Kidney epithelial cell (primary cell): ENCODE data around the gene FAM124A. TPM values are rescaled to one million over a fixed set of nuclear protein-coding genes. Genes with fewer than 3 reads are reported as not detected.

Experiments used
- DNase-seq: peaks from one replicate; pipeline ENCODE4 v3.0.0-alpha.2; 2010; ENCODE audit warnings: low read depth
- H3K27me3 ChIP-seq: 2 replicates; pipeline ENCODE4 v1.6.0; 2011; ENCODE audit warnings: low read length; ENCODE audit not compliant: control insufficient read depth, insufficient read depth
- H3K36me3 ChIP-seq: 2 replicates; pipeline ENCODE4 v1.5.1; 2011; ENCODE audit warnings: low read length; ENCODE audit not compliant: control insufficient read depth, insufficient read depth
- H3K4me3 ChIP-seq: 2 replicates; pipeline ENCODE4 v1.5.1; 2011; ENCODE audit warnings: low read depth, mild to moderate bottlenecking, control low read depth, low read length
- CTCF ChIP-seq: IDR thresholded peaks from 2 replicates; pipeline ENCODE4 v1.5.1; 2011; ENCODE audit warnings: mild to moderate bottlenecking, moderate library complexity, low read length, control low read depth, inconsistent platforms; ENCODE audit not compliant: insufficient read depth, poor library complexity, severe bottlenecking
- total RNA-seq: library from RNA; depleted of rRNA; stranded (reverse); fragments of >200 nt; gene quantifications from 2 replicates; pipeline ENCODE4 v1.2.3, GENCODE V29; 2015

The FAM124A gene
- total RNA-seq, 1 donor from 2014 or later: 1.2 TPM

- DNase-seq: no peak
- Histone ChIP-seq H3K4me3 (no peak overlapping the region), H3K36me3 (no peaks in the 10 kb centered on the region), H3K27me3 (peaks cover 26% of the 10 kb centered on the region)
- no peak for TF ChIP-seq CTCF
These were observed 1.1 kb upstream of the FAM124A start for GRCh38 chr13:51221108-51221507.

- no peak for TF ChIP-seq CTCF
- H3K36me3 ChIP-seq: no peaks in the 10 kb centered on the region
- peaks cover 23% of the 10 kb centered on the region for H3K27me3 ChIP-seq
- no peak for DNase-seq
- H3K4me3 ChIP-seq: peak overlapping the region; percentile 62
These were observed 543 bp upstream of the FAM124A start for GRCh38 chr13:51221674-51222036.

- Histone ChIP-seq H3K27me3 (peaks cover 23% of the 10 kb centered on the region), H3K4me3 (peak overlapping the region; percentile 62), H3K36me3 (no peaks in the 10 kb centered on the region)
- no peak for DNase-seq
- no peak for TF ChIP-seq CTCF
These were observed 725 bp downstream of the FAM124A start for GRCh38 chr13:51222686-51223559.

- DNase-seq: no peak
- Histone ChIP-seq H3K4me3 (no peak overlapping the region), H3K27me3 (peaks cover 23% of the 10 kb centered on the region), H3K36me3 (no peaks in the 10 kb centered on the region)
- TF ChIP-seq CTCF: no peak
These were observed 1.5 kb downstream of the FAM124A start for GRCh38 chr13:51223560-51224270.

GRCh38 chr13:51225029-51225428 is 2.8 kb downstream of the FAM124A start:
- no peak overlapping the region for H3K4me3 ChIP-seq
- no peaks in the 10 kb centered on the region for H3K36me3 ChIP-seq
- TF ChIP-seq CTCF: no peak
- DNase-seq: no peak
- H3K27me3 ChIP-seq: peaks cover 23% of the 10 kb centered on the region
